HepG2 (cell line): ENCODE results near the gene ABHD1. TPM values are rescaled to one million over a fixed set of nuclear protein-coding genes. Genes with fewer than 3 reads are reported as not detected.

Source experiments
- ATAC-seq: fragments of 200-7000 bp; cut with Tn5 transposase; 3 replicates; pipeline ENCODE4 v1.9.1; 2020; ENCODE audit warnings: mild to moderate bottlenecking, moderate library complexity
- BruUV-seq: library from RNA; stranded (reverse); fragments of 400-500 nt; replicated peaks from 2 replicates; lab custom pipeline; 2021; lab: Mats Ljungman, UMichigan
- CTCF ChIA-PET: fragments of 300-600 bp; formaldehyde crosslinking; extraction: SDS; loops from one replicate; lab custom pipeline; 2021; ENCODE audit warnings: low total read pairs, inconsistent platforms, low intra/inter-chr PET ratio; lab: Yijun Ruan, JAX
- POLR2A ChIA-PET: fragments of 350-600 bp; sonication (Branson Sonifier 250); formaldehyde crosslinking; loops from one replicate; lab custom pipeline; 2020; ENCODE audit warnings: antibody characterized with exemption, inconsistent platforms; lab: Yijun Ruan, JAX
- DNase-seq: peaks from one replicate; pipeline ENCODE4 v3.0.0-alpha.2; 2015; ENCODE audit warnings: low spot score
- FAIRE-seq: peaks from 3 replicates; lab custom pipeline; 2011; peaks lifted over from hg19 to GRCh38; lab: Jason Lieb, UNC
- H2AFZ ChIP-seq: one replicate; pipeline ENCODE4 v1.6.1; 2011; ENCODE audit warnings: low read length, inconsistent platforms
- H3K27ac ChIP-seq: fragments of 300-600 bp; 3 replicates; pipeline ENCODE4 v1.8.0; 2011; ENCODE audit warnings: mixed run types, mild to moderate bottlenecking, mixed read lengths, low read length, inconsistent platforms; ENCODE audit not compliant: insufficient read depth; ENCODE audit errors: extremely low read length
- H3K27me3 ChIP-seq, 2 experiments: fragments of 200-600 bp in 1 of 2; 2 replicates in 1 of 2; 3 replicates in 1 of 2; pipeline versions ENCODE4 v1.6.0 to v1.8.0; 2011; ENCODE audit warnings: low read length in 2 of 2, mild to moderate bottlenecking in 2 of 2, moderate library complexity in 2 of 2, inconsistent platforms in 1 of 2; ENCODE audit not compliant: insufficient read depth in 2 of 2, control insufficient read depth in 1 of 2
- H3K36me3 ChIP-seq, 2 experiments: fragments of 200-600 bp in 1 of 2; replicated peaks in 1 of 2; 2 replicates in 1 of 2; 3 replicates in 1 of 2; pipeline versions ENCODE4 v1.5.1 to v1.8.0; 2011; ENCODE audit warnings: low read length in 2 of 2, inconsistent platforms in 1 of 2; ENCODE audit not compliant: insufficient read depth in 2 of 2, control insufficient read depth in 1 of 2
- H3K4me1 ChIP-seq: 2 replicates; pipeline ENCODE4 v1.5.1; 2012; ENCODE audit warnings: low read length, inconsistent platforms; ENCODE audit not compliant: insufficient read depth
- H3K4me2 ChIP-seq: 2 replicates; pipeline ENCODE4 v1.6.0; 2011; ENCODE audit warnings: low read depth, low read length, inconsistent platforms
- H3K4me3 ChIP-seq, 3 experiments: fragments of 200-600 bp in 1 of 3; sonication (generic), shearing (Covaris generic) in 1 of 3; replicated peaks in 1 of 3; 2 replicates each; pipeline ENCODE4 v1.5.1; 2011 to 2016; ENCODE audit warnings: low read length in 3 of 3, inconsistent platforms in 2 of 3, low read depth in 2 of 3, mild to moderate bottlenecking in 2 of 3, control low read depth in 1 of 3, mixed read lengths in 1 of 3; ENCODE audit not compliant: insufficient read depth in 1 of 3
- H3K79me2 ChIP-seq: one replicate; pipeline ENCODE4 v1.6.1; 2011; ENCODE audit warnings: low read length, inconsistent platforms; ENCODE audit not compliant: insufficient read depth
- H3K9ac ChIP-seq: 2 replicates; pipeline ENCODE4 v1.6.0; 2011; ENCODE audit warnings: mild to moderate bottlenecking, low read depth, low read length, inconsistent platforms; ENCODE audit not compliant: insufficient read depth
- H3K9me3 ChIP-seq: 2 replicates; pipeline ENCODE4 v1.5.1; 2012; ENCODE audit warnings: mild to moderate bottlenecking, low read length
- H4K20me1 ChIP-seq: 2 replicates; pipeline ENCODE4 v1.6.0; 2011; ENCODE audit warnings: inconsistent platforms, mild to moderate bottlenecking, low read length, moderate library complexity; ENCODE audit not compliant: insufficient read depth
- BCL3 ChIP-seq: sonication (generic); formaldehyde crosslinking; IDR thresholded peaks from 2 replicates; pipeline ENCODE4 v1.5.1; 2020; ENCODE audit warnings: mild to moderate bottlenecking, missing genetic modification reagents, moderate library complexity
- CEBPG ChIP-seq: IDR thresholded peaks from 2 replicates; pipeline ENCODE4 v1.6.1; 2016
- EED ChIP-seq: sonication (generic); formaldehyde crosslinking; IDR thresholded peaks from 2 replicates; pipeline ENCODE4 v1.5.0; 2020; ENCODE audit warnings: mild to moderate bottlenecking, missing genetic modification reagents
- ETS1 ChIP-seq: sonication (generic); formaldehyde crosslinking; IDR thresholded peaks from 2 replicates; pipeline ENCODE4 v1.4.0; 2020; ENCODE audit warnings: missing genetic modification reagents
- HIC2 ChIP-seq: sonication (generic); formaldehyde crosslinking; IDR thresholded peaks from 2 replicates; pipeline ENCODE4 v1.9.0; 2022; ENCODE audit warnings: low read depth, missing genetic modification reagents
- HNRNPL ChIP-seq: fragments of 200-400 bp; formaldehyde crosslinking; IDR thresholded peaks from 2 replicates; pipeline ENCODE4 v1.6.1; 2017; ENCODE audit warnings: mild to moderate bottlenecking, low read depth, low read length
- MTF2 ChIP-seq: sonication (generic); formaldehyde crosslinking; IDR thresholded peaks from 2 replicates; pipeline ENCODE4 v1.5.0; 2020; ENCODE audit warnings: missing genetic modification reagents, borderline replicate concordance
- RXRA ChIP-seq: sonication (generic); formaldehyde crosslinking; IDR thresholded peaks from 2 replicates; pipeline ENCODE4 v1.5.1; 2020; ENCODE audit warnings: missing genetic modification reagents
- SKI ChIP-seq: fragments of 450-650 bp; IDR thresholded peaks from one replicate; pipeline ENCODE4 v1.6.1; 2018; ENCODE audit warnings: mild to moderate bottlenecking; ENCODE audit not compliant: partially characterized antibody
- SP2 ChIP-seq: sonication (generic); formaldehyde crosslinking; IDR thresholded peaks from 2 replicates; pipeline ENCODE4 v1.5.1; 2020; ENCODE audit warnings: mild to moderate bottlenecking, missing genetic modification reagents
- TEAD3 ChIP-seq: optimal IDR thresholded peaks from 2 replicates; pipeline ENCODE3; 2016; ENCODE audit warnings: borderline replicate concordance
- ZBTB38 ChIP-seq: sonication (generic); formaldehyde crosslinking; IDR thresholded peaks from 2 replicates; pipeline ENCODE4 v1.5.1; 2020; ENCODE audit warnings: mild to moderate bottlenecking, missing genetic modification reagents
- ZBTB42 ChIP-seq: sonication (generic); formaldehyde crosslinking; IDR thresholded peaks from 2 replicates; pipeline ENCODE4 v1.5.0; 2020; ENCODE audit warnings: mild to moderate bottlenecking, missing genetic modification reagents
- ZFP91 ChIP-seq: sonication (generic); formaldehyde crosslinking; IDR thresholded peaks from 2 replicates; pipeline ENCODE4 v1.9.0; 2022; ENCODE audit warnings: missing genetic modification reagents, mild to moderate bottlenecking, borderline replicate concordance
- ZNF274 ChIP-seq: sonication (generic); formaldehyde crosslinking; IDR thresholded peaks from 2 replicates; pipeline ENCODE4 v1.5.1; 2020; ENCODE audit warnings: mild to moderate bottlenecking, missing genetic modification reagents
- ZNF282 ChIP-seq: fragments of 450-650 bp; IDR thresholded peaks from 2 replicates; pipeline ENCODE4 v1.6.1; 2018; ENCODE audit not compliant: partially characterized antibody
- ZNF33B ChIP-seq: sonication (generic); formaldehyde crosslinking; IDR thresholded peaks from 2 replicates; pipeline ENCODE4 v1.5.1; 2020; ENCODE audit warnings: mild to moderate bottlenecking, missing genetic modification reagents
- ZNF598 ChIP-seq: sonication (generic); formaldehyde crosslinking; IDR thresholded peaks from 2 replicates; pipeline ENCODE4 v1.5.1; 2020; ENCODE audit warnings: mild to moderate bottlenecking, missing genetic modification reagents, borderline replicate concordance
- WGBS: methylation state at CpG from one replicate; pipeline ENCODE4 v1.1.6; 2017; ENCODE audit warnings: low lambda C conversion rate; 5-methylcytosine and 5-hydroxymethylcytosine counted together
- in situ Hi-C: cut with HindIII; loops from 2 replicates; pipeline ENCODE4 v1.10.0; 2017; ENCODE audit warnings: low pct_unique_long_range_greater_than_20kb; ENCODE audit not compliant: extremely low pct_ligation_motif_present
- intact Hi-C: fragments of 100-400 bp; cut with micrococcal nuclease; formaldehyde crosslinking; loops from one replicate; pipeline ENCODE4 v1.10.0; 2022; ENCODE audit not compliant: unreplicated experiment
- polyA plus RNA-seq, 8 experiments: library from polyadenylated mRNA; depleted of rRNA in 3 of 8; stranded (reverse) in 7 of 8; unstranded in 1 of 8; fragments of >200 nt; fragmentation: Illumina TruSeq in 4 of 8; extraction: Trizol in 4 of 8; gene quantifications; 2 replicates each; pipeline versions ENCODE4 v1.2.1 to v1.2.3, GENCODE V29; 2011 to 2016; ENCODE audit warnings: low read depth in 4 of 8, missing spikeins in 1 of 8, mixed read lengths in 1 of 8; ENCODE audit not compliant: insufficient read depth in 1 of 8
- total RNA-seq, 5 experiments: library from RNA; depleted of rRNA; stranded (reverse); fragments of >200 nt; fragmentation: Illumina TruSeq; extraction: Trizol; gene quantifications; 2 replicates each; pipeline ENCODE4 v1.2.3, GENCODE V29; 2016; ENCODE audit warnings: low read depth in 1 of 5

ABHD1 gene
- total and polyA plus RNA-seq, 2 of the 13 experiments (the other 11 are each of a cell fraction or from before 2014, with no cell fraction given) = 0.04 to 0.81 TPM

GRCh38 chr2:27148801-27149439, 25.3 kb downstream of the ABHD1 start, which contains the start of gene TCF23:
Gene TCF23, plus strand, starts transcription at chr2:27149004. Its CDS starts 130 bp downstream, at chr2:27149134.
- H3K27ac ChIP-seq = no peak within 1 kb of the TSS
- H3K79me2 ChIP-seq = no peaks in the 10 kb centered on the region
- peaks cover 63% of the 10 kb centered on the region for H3K4me1 ChIP-seq
- DNase-seq = no peak
- ChIA-PET POLR2A (interaction anchor here (0.9 to 1.5 kb wide), 5 partner anchors 14 to 55 kb away, joined by 3 to 4 read pairs (median 3); partner anchors contain the start of gene PREB), CTCF (no interaction called here)
- H4K20me1 ChIP-seq = no peaks in the 10 kb centered on the region
- WGBS = 47% methylated on average over 11 of the region's 12 CpGs
- H3K4me2 ChIP-seq = peak within 1 kb of the TSS; percentile 48
- H3K9me3 ChIP-seq = no peaks in the 10 kb centered on the region
- H3K4me3 ChIP-seq = peak within 1 kb of the TSS in 1 of 3 experiments; percentile 21; a peak in 1 of 6 replicates
- in situ Hi-C loops = no loop called here
- peaks cover 0 to 2% of the 10 kb centered on the region in 2 experiments; a peak in 2 of 5 replicates for H3K27me3 ChIP-seq
- no peak for FAIRE-seq
- peak within 1 kb of the TSS; percentile 2 for H3K9ac ChIP-seq
- H3K36me3 ChIP-seq = no peaks in the 10 kb centered on the region
- peak; percentile 33 for ATAC-seq
- intact Hi-C loops = no loop called here
- peak within 1 kb of the TSS; percentile 2 for H2AFZ ChIP-seq
- no TSS peak for BruUV-seq
- no peak for TF ChIP-seq HNRNPL
- TF ChIP-seq EED (CRISPR knock-in tag) = no peak
- no peak for TF ChIP-seq CEBPG
- 0 out of 2 replicates have a peak, but pooled peaks have one; percentile 26 for TF ChIP-seq ZNF33B (CRISPR knock-in tag)
- TF ChIP-seq RXRA = 0 out of 2 replicates have a peak, but pooled peaks have one; percentile 14
- no peak for TF ChIP-seq ZNF282
- peak; percentile 62; the same call in 1 of the 2 replicates for TF ChIP-seq ZNF598 (CRISPR knock-in tag)
- no peak for TF ChIP-seq SKI
- TF ChIP-seq ZBTB38 (CRISPR knock-in tag) = 0 out of 2 replicates have a peak, but pooled peaks have one; percentile 43
- peak; percentile 81; the same call in 1 of the 2 replicates for TF ChIP-seq ZNF274
- TF ChIP-seq SP2 (CRISPR knock-in tag) = no peak
- TF ChIP-seq ETS1 (CRISPR knock-in tag) = no peak
- TF ChIP-seq TEAD3 (CRISPR knock-in tag) = no peak
- no peak for TF ChIP-seq ZBTB42 (CRISPR knock-in tag)
- 0 out of 2 replicates have a peak, but pooled peaks have one; percentile 3 for TF ChIP-seq ZFP91 (CRISPR knock-in tag)
- 0 out of 2 replicates have a peak, but pooled peaks have one; percentile 44 for TF ChIP-seq HIC2
- TF ChIP-seq BCL3 (CRISPR knock-in tag) = peak; percentile 49; the same call in 1 of the 2 replicates
- TF ChIP-seq MTF2 (CRISPR knock-in tag) = 0 out of 2 replicates have a peak, but pooled peaks have one; percentile 43
